CD14-positive monocyte (primary cell): ENCODE data around the gene POC1B. TPM values are rescaled to one million over a fixed set of nuclear protein-coding genes. Genes with fewer than 3 reads are reported as not detected.

ENCODE experiments used
- DNase-seq, 3 donors: peaks; one replicate each; pipeline ENCODE4 v3.0.0-alpha.2; 2011 to 2022
- H2AFZ ChIP-seq: 2 replicates; pipeline ENCODE4 v1.6.0; 2012; ENCODE audit warnings: mild to moderate bottlenecking, low read depth, low read length, inconsistent platforms; ENCODE audit not compliant: insufficient read depth, poor library complexity, severe bottlenecking
- H3K27ac ChIP-seq, 2 donors: 1 replicate in 1 of 2; 2 replicates in 1 of 2; pipeline ENCODE4 v1.5.1; 2012 to 2013; ENCODE audit warnings: low read length in 2 of 2, control low read depth in 1 of 2, inconsistent platforms in 1 of 2, low read depth in 1 of 2, mild to moderate bottlenecking in 1 of 2
- H3K27me3 ChIP-seq, 2 donors: one replicate each; pipeline versions ENCODE4 v1.6.0 to v1.6.1; 2011 to 2013; ENCODE audit warnings: low read length in 2 of 2; ENCODE audit not compliant: control insufficient read depth in 2 of 2, insufficient read depth in 2 of 2
- H3K36me3 ChIP-seq, 2 donors: replicated peaks in 1 of 2; 1 replicate in 1 of 2; 2 replicates in 1 of 2; pipeline versions ENCODE4 v1.5.1 to v1.6.1; 2012 to 2013; ENCODE audit warnings: low read length in 2 of 2, control low read depth in 1 of 2, inconsistent platforms in 1 of 2, mild to moderate bottlenecking in 1 of 2; ENCODE audit not compliant: insufficient read depth in 2 of 2, control insufficient read depth in 1 of 2
- H3K4me1 ChIP-seq, 2 donors: 1 replicate in 1 of 2; 2 replicates in 1 of 2; pipeline versions ENCODE4 v1.5.1 to v1.6.1; 2012 to 2013; ENCODE audit warnings: low read length in 2 of 2, control low read depth in 1 of 2, inconsistent platforms in 1 of 2, mild to moderate bottlenecking in 1 of 2, moderate library complexity in 1 of 2; ENCODE audit not compliant: insufficient read depth in 2 of 2, control insufficient read depth in 1 of 2
- H3K4me2 ChIP-seq: replicated peaks from 2 replicates; pipeline ENCODE3; 2012; ENCODE audit warnings: low read length, moderate library complexity, mild to moderate bottlenecking; ENCODE audit not compliant: poor library complexity, severe bottlenecking; ENCODE audit errors: extremely low read depth
- H3K4me3 ChIP-seq, 3 experiments: fragments of 200-600 bp in 1 of 3; sonication (generic) in 1 of 3; replicated peaks in 1 of 3; 1 replicate in 2 of 3; 2 replicates in 1 of 3; pipeline ENCODE4 v1.5.1; 2011 to 2013; ENCODE audit warnings: low read length in 3 of 3, mild to moderate bottlenecking in 3 of 3, control low read depth in 2 of 3, low read depth in 2 of 3, inconsistent platforms in 1 of 3, moderate library complexity in 1 of 3
- H3K79me2 ChIP-seq: 2 replicates; pipeline ENCODE4 v1.6.0; 2012; ENCODE audit warnings: mild to moderate bottlenecking, control low read depth, inconsistent platforms, low read length, moderate library complexity; ENCODE audit not compliant: insufficient read depth
- H3K9ac ChIP-seq: 2 replicates; pipeline ENCODE4 v1.6.0; 2017; ENCODE audit warnings: low read length, mild to moderate bottlenecking; ENCODE audit not compliant: insufficient read depth, poor library complexity, severe bottlenecking
- H3K9me3 ChIP-seq, 2 donors: replicated peaks in 1 of 2; 1 replicate in 1 of 2; 2 replicates in 1 of 2; pipeline versions ENCODE4 v1.5.1 to v1.6.1; 2012 to 2013; ENCODE audit warnings: low read length in 2 of 2, control low read depth in 1 of 2; ENCODE audit not compliant: control insufficient read depth in 1 of 2, insufficient read depth in 1 of 2
- H4K20me1 ChIP-seq: 2 replicates; pipeline ENCODE4 v1.6.0; 2012; ENCODE audit warnings: mild to moderate bottlenecking, low read length, control low read depth, moderate library complexity; ENCODE audit not compliant: insufficient read depth
- H3K27ac Mint-ChIP-seq, 7 donors: one replicate each; pipeline ENCODE4 v1.8.0; 2020; ENCODE audit warnings: mild to moderate bottlenecking in 7 of 7, mixed read lengths in 7 of 7, moderate library complexity in 6 of 7, inconsistent platforms in 2 of 7
- H3K27me3 Mint-ChIP-seq, 3 donors: one replicate each; pipeline ENCODE4 v1.8.0; 2021 to 2022; ENCODE audit warnings: low read depth in 3 of 3, mild to moderate bottlenecking in 3 of 3, mixed read lengths in 3 of 3, moderate library complexity in 3 of 3, inconsistent platforms in 1 of 3
- H3K36me3 Mint-ChIP-seq, 2 donors: one replicate each; pipeline ENCODE4 v1.8.0; 2020; ENCODE audit warnings: mixed read lengths in 2 of 2, inconsistent platforms in 1 of 2, mild to moderate bottlenecking in 1 of 2
- H3K4me1 Mint-ChIP-seq: one replicate; pipeline ENCODE4 v1.8.0; 2020; ENCODE audit warnings: mild to moderate bottlenecking, mixed read lengths
- H3K4me3 Mint-ChIP-seq, 2 donors: one replicate each; pipeline ENCODE4 v1.8.0; 2020; ENCODE audit warnings: mild to moderate bottlenecking in 2 of 2, mixed read lengths in 2 of 2, moderate library complexity in 1 of 2
- H3K9me3 Mint-ChIP-seq, 7 donors: one replicate each; pipeline ENCODE4 v1.8.0; 2020 to 2022; ENCODE audit warnings: mixed read lengths in 7 of 7, mild to moderate bottlenecking in 6 of 7, moderate library complexity in 6 of 7, inconsistent platforms in 2 of 7
- WGBS: methylation state at CpG from one replicate; pipeline ENCODE4 v1.1.5; 2013; ENCODE audit warnings: missing lambda C conversion rate; ENCODE audit not compliant: insufficient coverage; 5-methylcytosine and 5-hydroxymethylcytosine counted together
- intact Hi-C, 2 donors: fragments of 100-400 bp; cut with micrococcal nuclease; formaldehyde crosslinking; loops; one replicate each; pipeline versions ENCODE4 v1.15.0 to v1.15.1; 2023
- polyA plus RNA-seq, 3 donors: library from polyadenylated mRNA; depleted of rRNA in 1 of 3; unstranded in 2 of 3; stranded (reverse) in 1 of 3; fragments of 300-500 nt in 2 of 3; fragments of >200 nt in 1 of 3; fragmentation: Illumina TruSeq in 2 of 3; gene quantifications; 1 replicate in 2 of 3; 2 replicates in 1 of 3; pipeline ENCODE4 v1.2.3, GENCODE V29; 2012 to 2021
- TF ChIP-seq, protein P1 (sequence below): fragments of 200-600 bp; IDR thresholded peaks from one replicate; pipeline ENCODE4 v1.8.0; 2022; ENCODE audit warnings: antibody characterized with exemption, mild to moderate bottlenecking

Gene POC1B
- polyA plus RNA-seq, 3 donors = 8.4 to 32.0 (median 29.7) TPM

DNA sequence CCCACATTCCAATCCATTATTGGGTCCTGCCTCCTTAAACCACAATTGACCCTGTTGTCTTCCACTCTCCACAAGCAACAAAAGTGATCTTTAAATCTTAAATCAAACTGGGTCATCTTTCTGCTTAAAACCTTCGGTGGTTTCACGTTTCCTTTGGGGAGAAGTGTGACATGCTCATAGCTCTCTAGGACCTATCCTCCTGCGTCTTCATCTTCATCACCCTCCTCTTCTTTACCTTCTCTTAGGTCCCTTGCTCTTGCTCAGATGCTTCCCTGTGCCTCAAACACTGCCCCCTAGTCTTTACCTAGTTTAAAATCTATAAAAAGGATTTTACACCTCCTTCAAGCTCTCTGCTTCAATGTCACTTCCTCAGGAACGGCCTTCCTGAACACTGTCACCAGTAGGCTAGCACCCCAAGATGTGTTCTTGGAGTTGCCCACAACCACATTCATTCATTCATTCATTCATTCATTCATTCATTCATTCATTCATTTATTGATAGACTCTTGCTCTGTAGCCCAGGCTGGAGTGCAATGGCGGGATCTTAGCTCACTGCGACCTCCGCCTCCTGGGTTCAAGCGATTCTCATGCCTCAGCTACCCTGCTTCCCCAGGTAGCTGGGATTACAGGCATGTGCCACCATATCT, 48.1 kb downstream of the POC1B start:
- H3K4me3 Mint-ChIP-seq = no peak overlapping the region
- H3K27ac ChIP-seq = no peak overlapping the region
- TF ChIP-seq, protein P1, sequence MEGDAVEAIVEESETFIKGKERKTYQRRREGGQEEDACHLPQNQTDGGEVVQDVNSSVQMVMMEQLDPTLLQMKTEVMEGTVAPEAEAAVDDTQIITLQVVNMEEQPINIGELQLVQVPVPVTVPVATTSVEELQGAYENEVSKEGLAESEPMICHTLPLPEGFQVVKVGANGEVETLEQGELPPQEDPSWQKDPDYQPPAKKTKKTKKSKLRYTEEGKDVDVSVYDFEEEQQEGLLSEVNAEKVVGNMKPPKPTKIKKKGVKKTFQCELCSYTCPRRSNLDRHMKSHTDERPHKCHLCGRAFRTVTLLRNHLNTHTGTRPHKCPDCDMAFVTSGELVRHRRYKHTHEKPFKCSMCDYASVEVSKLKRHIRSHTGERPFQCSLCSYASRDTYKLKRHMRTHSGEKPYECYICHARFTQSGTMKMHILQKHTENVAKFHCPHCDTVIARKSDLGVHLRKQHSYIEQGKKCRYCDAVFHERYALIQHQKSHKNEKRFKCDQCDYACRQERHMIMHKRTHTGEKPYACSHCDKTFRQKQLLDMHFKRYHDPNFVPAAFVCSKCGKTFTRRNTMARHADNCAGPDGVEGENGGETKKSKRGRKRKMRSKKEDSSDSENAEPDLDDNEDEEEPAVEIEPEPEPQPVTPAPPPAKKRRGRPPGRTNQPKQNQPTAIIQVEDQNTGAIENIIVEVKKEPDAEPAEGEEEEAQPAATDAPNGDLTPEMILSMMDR = no peak
- no peaks in the 10 kb centered on the region for H4K20me1 ChIP-seq
- H3K9ac ChIP-seq = no peak overlapping the region
- peaks cover 0 to 5% of the 10 kb centered on the region in 2 donors for H3K36me3 ChIP-seq
- no peaks in the 10 kb centered on the region for H3K9me3 ChIP-seq
- peak overlapping the region in 2 of 7 donors; percentile 4 to 20 for H3K27ac Mint-ChIP-seq
- H3K4me2 ChIP-seq = no peak overlapping the region
- WGBS = 85% methylated on average over 2 of the region's 8 CpGs
- intact Hi-C loops = loop anchor here in 1 of 2 donors (10.0 kb wide), 1 partner anchor 47 kb away; the partner anchor contains the start of genes GALNT4 and POC1B
- no peaks in the 10 kb centered on the region for H3K9me3 Mint-ChIP-seq
- H3K27me3 ChIP-seq = no peaks in the 10 kb centered on the region
- H3K4me1 Mint-ChIP-seq = peaks cover 6% of the 10 kb centered on the region
- no peak overlapping the region for H3K4me3 ChIP-seq
- no peak overlapping the region for H2AFZ ChIP-seq
- H3K27me3 Mint-ChIP-seq = no peaks in the 10 kb centered on the region
- peaks cover 0 to 5% of the 10 kb centered on the region in 2 donors for H3K4me1 ChIP-seq
- no peak for DNase-seq
- peaks cover 5 to 11% of the 10 kb centered on the region in 2 donors for H3K36me3 Mint-ChIP-seq
- H3K79me2 ChIP-seq = no peaks in the 10 kb centered on the region

- TF ChIP-seq, protein P1 = no peak
- Histone ChIP-seq H3K79me2 (no peaks in the 10 kb centered on the region), H3K4me1 (peaks cover 0 to 5% of the 10 kb centered on the region in 2 donors), H3K36me3 (peaks cover 0 to 5% of the 10 kb centered on the region in 2 donors), H3K4me2 (no peak overlapping the region), H3K9ac (no peak overlapping the region), H4K20me1 (no peaks in the 10 kb centered on the region), H3K9me3 (no peaks in the 10 kb centered on the region), H3K4me3 (no peak overlapping the region), H2AFZ (no peak overlapping the region), H3K27me3 (no peaks in the 10 kb centered on the region), H3K27ac (no peak overlapping the region)
- DNase-seq = no peak
- Mint-ChIP-seq H3K9me3 (no peaks in the 10 kb centered on the region), H3K36me3 (peaks cover 4 to 10% of the 10 kb centered on the region in 2 donors), H3K4me3 (no peak overlapping the region), H3K27ac (peak overlapping the region in 1 of 7 donors; percentile 4), H3K27me3 (no peaks in the 10 kb centered on the region), H3K4me1 (peaks cover 6% of the 10 kb centered on the region)
- WGBS = no CpG with 5 or more reads among the region's 4 CpGs
- intact Hi-C loops = loop anchor here in 1 of 2 donors (10.0 kb wide), 1 partner anchor 48 kb away; the partner anchor contains the start of genes GALNT4 and POC1B
These were observed 48.8 kb downstream of the POC1B start for GRCh38 chr12:89476904-89477595.
